Neural cell (in vitro differentiated cells): ENCODE data around the gene NLRP3. TPM values are rescaled to one million over a fixed set of nuclear protein-coding genes. Genes with fewer than 3 reads are reported as not detected.

ENCODE experiments used
- H2AFZ ChIP-seq: fragments of 200-600, 300-800 bp; sonication (generic), shearing (Covaris generic); 2 replicates; pipeline ENCODE4 v1.6.0; 2014; ENCODE audit warnings: low read depth, mild to moderate bottlenecking, antibody characterized with exemption, low read length, moderate library complexity
- H3F3A ChIP-seq: fragments of 200-600 bp; shearing (Covaris generic); 2 replicates; pipeline ENCODE4 v1.6.1; 2016; ENCODE audit warnings: mild to moderate bottlenecking, moderate library complexity, mixed read lengths, antibody characterized with exemption, low read length; ENCODE audit not compliant: insufficient read depth, poor library complexity, severe bottlenecking
- H3K27ac ChIP-seq: fragments of 200-600, 300-800 bp; sonication (generic), shearing (Covaris generic); 2 replicates; pipeline ENCODE4 v1.5.1; 2014; ENCODE audit warnings: mild to moderate bottlenecking, low read length, moderate library complexity
- H3K27me3 ChIP-seq: fragments of 300-800, 200-600 bp; sonication (generic), shearing (Covaris generic); 2 replicates; pipeline ENCODE4 v1.6.0; 2014; ENCODE audit warnings: mild to moderate bottlenecking, low read depth, low read length, moderate library complexity; ENCODE audit not compliant: insufficient read depth
- H3K36me3 ChIP-seq: fragments of 300-800, 200-600 bp; sonication (generic), shearing (Covaris generic); 2 replicates; pipeline ENCODE4 v1.5.1; 2014; ENCODE audit warnings: mild to moderate bottlenecking, antibody characterized with exemption, low read length, moderate library complexity; ENCODE audit not compliant: insufficient read depth
- H3K4me2 ChIP-seq: fragments of 300-800, 200-600 bp; sonication (generic), shearing (Covaris generic); 2 replicates; pipeline ENCODE4 v1.6.0; 2014; ENCODE audit warnings: mild to moderate bottlenecking, low read length
- H3K4me3 ChIP-seq: fragments of 300-800, 200-600 bp; sonication (generic), shearing (Covaris generic); 2 replicates; pipeline ENCODE4 v1.5.1; 2014; ENCODE audit warnings: mild to moderate bottlenecking, low read length, moderate library complexity
- H3K79me2 ChIP-seq: fragments of 200-600 bp; shearing (Covaris generic); replicated peaks from 2 replicates; pipeline ENCODE4 v1.6.0; 2014; ENCODE audit warnings: mild to moderate bottlenecking, low read length, moderate library complexity; ENCODE audit not compliant: insufficient read depth
- H3K9ac ChIP-seq: fragments of 300-800, 200-600 bp; sonication (generic), shearing (Covaris generic); 2 replicates; pipeline ENCODE4 v1.6.1; 2016; ENCODE audit warnings: mild to moderate bottlenecking, low read length, mixed read lengths
- H3K9me2 ChIP-seq: fragments of 200-600 bp; shearing (Covaris generic); 2 replicates; pipeline ENCODE4 v1.6.1; 2016; ENCODE audit warnings: mild to moderate bottlenecking, low read length, mixed read lengths; ENCODE audit not compliant: insufficient read depth
- H3K9me3 ChIP-seq: fragments of 200-600, 300-800 bp; sonication (generic), shearing (Covaris generic); 2 replicates; pipeline ENCODE4 v1.6.1; 2016; ENCODE audit warnings: mild to moderate bottlenecking, mixed run types, low read length, moderate library complexity, mixed read lengths
- H4K20me1 ChIP-seq: fragments of 200-600 bp; shearing (Covaris generic); 2 replicates; pipeline ENCODE4 v1.6.1; 2016; ENCODE audit warnings: mild to moderate bottlenecking, mixed run types; ENCODE audit not compliant: insufficient read depth
- CTCF ChIP-seq: fragments of 450-650 bp; IDR thresholded peaks from 2 replicates; pipeline ENCODE4 v1.5.1; 2014; ENCODE audit warnings: antibody characterized with exemption, mild to moderate bottlenecking, moderate library complexity; ENCODE audit not compliant: poor library complexity, severe bottlenecking
- EP300 ChIP-seq: fragments of 450-650 bp; conservative IDR thresholded peaks from 2 replicates; pipeline ENCODE4 v1.6.1; 2014; ENCODE audit warnings: antibody characterized with exemption, mild to moderate bottlenecking, moderate library complexity; ENCODE audit not compliant: poor library complexity, severe bottlenecking
- EZH2 ChIP-seq: fragments of 200-600, 300-800 bp; shearing (Covaris generic), sonication (generic); IDR thresholded peaks from 2 replicates; pipeline ENCODE4 v1.6.1; 2014; ENCODE audit warnings: antibody characterized with exemption, low read length, borderline replicate concordance, mild to moderate bottlenecking; ENCODE audit not compliant: insufficient read depth, poor library complexity, severe bottlenecking
- MXI1 ChIP-seq: fragments of 450-650 bp; conservative IDR thresholded peaks from 2 replicates; pipeline ENCODE4 v1.6.1; 2014; ENCODE audit warnings: antibody characterized with exemption, mild to moderate bottlenecking; ENCODE audit not compliant: poor library complexity, severe bottlenecking
- POLR2AphosphoS5 ChIP-seq: IDR thresholded peaks from 2 replicates; pipeline ENCODE4 v1.6.1; 2012
- RAD21 ChIP-seq: fragments of 450-650 bp; conservative IDR thresholded peaks from 2 replicates; pipeline ENCODE4 v1.6.1; 2014; ENCODE audit warnings: antibody characterized with exemption, mild to moderate bottlenecking, moderate library complexity
- REST ChIP-seq: IDR thresholded peaks from 2 replicates; pipeline ENCODE4 v1.6.1; 2012; ENCODE audit warnings: borderline replicate concordance
- SMC3 ChIP-seq: fragments of 450-650 bp; conservative IDR thresholded peaks from 2 replicates; pipeline ENCODE4 v1.6.1; 2014; ENCODE audit warnings: antibody characterized with exemption, mild to moderate bottlenecking, moderate library complexity; ENCODE audit not compliant: poor library complexity
- TAF1 ChIP-seq: IDR thresholded peaks from 2 replicates; pipeline ENCODE4 v1.6.1; 2012; ENCODE audit warnings: low read depth
- polyA plus RNA-seq: library from polyadenylated mRNA; depleted of rRNA; stranded (reverse); fragments of >200 nt; gene quantifications from 2 replicates; pipeline ENCODE4 v1.2.3, GENCODE V29; 2014

Gene NLRP3
- polyA plus RNA-seq, 1 donor from 2014 or later: 0.36 TPM

GRCh38 chr1:247378334-247379073 is 37.5 kb upstream of the NLRP3 start:
- Histone ChIP-seq H3K4me3 (no peak overlapping the region), H2AFZ (no peak overlapping the region), H3K36me3 (no peaks in the 10 kb centered on the region), H3K9ac (no peak overlapping the region), H3K27me3 (no peaks in the 10 kb centered on the region), H3K27ac (no peak overlapping the region), H3K9me3 (no peaks in the 10 kb centered on the region), H3F3A (no peaks in the 10 kb centered on the region), H3K79me2 (no peaks in the 10 kb centered on the region), H3K4me2 (no peak overlapping the region), H3K9me2 (no peaks in the 10 kb centered on the region), H4K20me1 (no peaks in the 10 kb centered on the region)
- TF ChIP-seq EZH2: no peak
- no peak for TF ChIP-seq TAF1
- no peak for TF ChIP-seq SMC3
- no peak for TF ChIP-seq REST
- no peak for TF ChIP-seq POLR2AphosphoS5
- no peak for TF ChIP-seq RAD21
- TF ChIP-seq EP300: no peak
- TF ChIP-seq CTCF: no peak
- TF ChIP-seq MXI1: no peak

DNA sequence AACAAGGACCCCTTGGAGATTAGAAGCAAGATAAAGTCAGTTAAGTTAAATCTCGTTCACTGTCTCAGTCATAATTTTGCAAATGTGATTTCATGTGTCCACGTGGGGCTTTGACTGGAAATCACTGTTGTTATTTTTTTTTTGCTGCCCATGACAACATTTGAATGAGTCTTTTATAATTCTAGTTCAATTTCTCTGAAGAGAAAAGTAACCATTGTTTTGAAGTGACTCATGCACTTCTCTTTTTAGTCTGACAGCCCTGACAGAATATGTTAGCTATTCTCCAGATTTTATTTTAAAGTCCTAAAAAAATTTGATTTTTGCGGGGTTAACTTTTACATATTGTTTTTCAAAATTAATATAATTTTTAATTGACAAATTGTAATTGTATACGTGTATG is 30.7 kb upstream of the NLRP3 start:
- Histone ChIP-seq H3K27ac (no peak overlapping the region), H3K79me2 (no peaks in the 10 kb centered on the region), H3K36me3 (no peaks in the 10 kb centered on the region), H3K9me2 (no peaks in the 10 kb centered on the region), H3F3A (no peaks in the 10 kb centered on the region), H3K4me2 (no peak overlapping the region), H3K9ac (no peak overlapping the region), H3K27me3 (no peaks in the 10 kb centered on the region), H3K9me3 (no peaks in the 10 kb centered on the region), H4K20me1 (no peaks in the 10 kb centered on the region), H2AFZ (no peak overlapping the region), H3K4me3 (no peak overlapping the region)
- TF ChIP-seq CTCF (no peak), RAD21 (no peak), EZH2 (no peak), REST (no peak), EP300 (no peak), POLR2AphosphoS5 (no peak), MXI1 (no peak), SMC3 (no peak), TAF1 (no peak)
